Kidney tubule cell (primary cell): ENCODE results near the gene EPB41.
"Not testable (repeated sequence)": the region's sequence is repeated elsewhere in the genome, so short reads cannot be mapped to it uniquely, and the experiment has no call there.

Experiments
- DNase-seq: peaks from one replicate; pipeline ENCODE4 v3.0.0-alpha.2; 2018; ENCODE audit warnings: low spot score

Gene EPB41

DNA sequence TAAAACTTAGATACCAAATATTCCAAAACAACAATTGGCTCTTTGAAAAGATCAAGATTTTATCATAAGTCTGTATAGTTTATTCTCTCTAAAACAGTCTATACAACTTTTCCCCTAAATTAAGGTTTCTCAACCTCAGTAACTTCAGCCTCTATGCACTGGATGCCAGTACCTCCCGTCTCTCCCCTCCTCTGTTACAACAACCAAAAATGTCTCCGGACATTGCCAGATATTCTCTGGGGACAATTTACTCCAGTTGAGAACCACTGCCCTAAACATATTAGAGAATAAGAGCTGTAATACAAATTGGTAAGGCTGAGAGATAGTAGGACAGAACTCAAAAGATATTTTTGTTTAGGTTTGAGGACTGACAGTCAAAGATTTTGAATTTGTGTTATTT, 137.7 kb downstream of the EPB41 start:
- no peak for DNase-seq

DNA sequence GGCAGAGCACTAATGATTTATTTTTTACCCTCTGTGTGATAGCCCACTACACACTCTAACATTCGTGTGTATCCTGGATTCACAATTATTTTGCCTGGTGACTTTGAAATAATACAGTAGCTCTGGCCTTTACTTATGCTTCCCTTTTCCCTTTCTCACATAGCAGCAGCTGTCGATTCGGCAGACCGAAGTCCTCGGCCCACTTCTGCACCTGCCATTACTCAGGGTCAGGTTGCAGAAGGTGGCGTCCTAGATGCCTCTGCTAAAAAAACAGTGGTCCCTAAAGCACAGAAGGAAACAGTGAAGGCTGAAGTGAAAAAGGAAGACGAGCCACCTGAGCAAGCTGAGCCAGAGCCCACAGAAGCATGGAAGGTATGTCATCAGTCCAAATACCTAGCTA, 138.6 kb downstream of the EPB41 start:
- DNase-seq: no peak

DNA sequence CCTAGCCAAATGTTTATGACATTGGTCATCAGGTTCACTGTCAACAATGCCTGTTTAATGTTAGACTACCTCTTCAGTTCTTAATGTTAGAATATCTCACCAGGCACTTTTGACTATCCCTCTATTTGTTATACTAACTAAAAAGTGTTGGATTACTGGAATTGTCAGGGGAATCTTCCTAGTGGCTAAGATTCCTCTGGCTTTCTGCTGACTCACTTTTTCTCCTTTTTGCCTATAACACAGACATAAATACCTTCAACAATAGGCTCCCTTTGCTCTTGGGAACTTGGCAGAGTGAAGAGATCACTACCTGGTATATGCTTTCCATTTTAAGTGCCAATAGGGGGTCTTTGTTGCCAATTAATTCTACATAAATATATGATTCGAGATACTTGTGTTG, 140.8 kb downstream of the EPB41 start:
- DNase-seq: no peak

DNA sequence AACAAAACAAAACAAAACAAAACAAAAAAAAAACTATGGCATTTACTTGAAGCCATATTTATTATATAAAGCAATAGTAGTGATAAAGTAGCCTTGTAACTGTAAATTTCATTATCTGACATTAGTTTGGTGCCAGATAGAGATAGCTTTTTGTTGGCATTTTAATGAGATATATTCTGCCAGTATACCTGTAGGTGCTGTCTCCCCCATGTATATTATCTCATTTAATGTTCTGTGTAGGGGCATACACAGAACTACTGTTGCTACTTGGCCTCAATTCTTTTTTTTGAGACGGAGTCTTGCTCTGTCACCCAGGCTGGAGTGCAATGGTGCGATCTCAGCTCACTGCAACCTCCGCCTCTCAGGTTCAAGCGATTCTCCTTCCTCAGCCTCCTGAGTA, 141.9 kb downstream of the EPB41 start:
- DNase-seq: no peak

DNA sequence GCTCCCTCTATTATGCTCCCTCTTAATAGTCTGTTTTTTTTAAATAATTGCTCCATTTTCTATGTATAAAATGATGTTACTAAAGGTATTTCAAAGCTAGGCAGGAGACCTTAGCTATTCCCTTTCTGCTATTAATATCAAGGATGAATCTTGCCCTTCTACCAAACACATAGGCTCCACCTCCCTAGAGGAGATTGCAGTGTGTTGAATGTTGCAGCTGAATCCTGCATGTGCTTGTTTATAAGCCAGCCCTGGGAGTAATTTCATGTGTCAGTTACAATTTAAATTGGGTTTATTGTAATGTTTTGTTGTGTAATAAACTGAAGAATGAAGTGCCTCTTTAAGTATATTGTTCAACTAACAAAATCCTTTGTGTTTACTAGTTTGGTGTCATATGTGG, 143.3 kb downstream of the EPB41 start:
- DNase-seq: no peak

DNA sequence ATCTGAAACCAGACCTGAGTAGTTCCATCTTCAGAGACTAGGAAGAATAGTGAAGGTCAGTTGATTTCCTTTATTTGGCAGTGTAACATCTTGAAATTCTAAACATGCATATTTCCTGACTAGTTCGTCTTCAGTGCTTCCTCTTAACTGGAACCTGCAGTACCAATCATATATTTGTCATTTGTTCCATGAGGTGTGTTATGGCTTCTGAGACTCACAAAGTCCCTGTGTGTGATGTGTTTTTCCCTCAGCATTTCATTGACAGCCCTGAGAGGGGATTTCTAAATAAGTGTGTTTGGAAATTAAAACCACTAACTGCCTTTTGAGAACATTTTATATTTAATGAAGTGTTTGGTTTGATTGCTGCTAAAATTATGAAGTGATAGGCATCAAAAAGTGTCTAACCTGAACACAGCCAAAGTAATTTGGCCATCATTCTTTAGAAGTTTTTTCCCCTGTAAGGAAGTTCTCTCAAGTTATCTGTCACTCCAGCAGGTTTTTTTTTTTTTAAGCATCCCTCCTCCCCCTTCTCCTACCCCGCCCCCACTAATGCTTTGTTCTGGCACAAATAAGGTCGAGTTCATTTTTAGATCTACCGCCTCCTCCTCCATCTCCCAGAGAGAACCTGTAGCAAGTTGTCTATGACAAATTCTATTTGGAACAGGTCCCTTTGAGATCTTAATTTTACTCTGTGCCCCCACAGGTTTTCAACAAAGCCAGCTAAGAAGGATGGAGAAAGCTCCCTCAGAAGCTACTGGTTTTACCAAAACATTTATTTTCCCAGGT, 148.0 kb downstream of the EPB41 start:
- DNase-seq: no peak

DNA sequence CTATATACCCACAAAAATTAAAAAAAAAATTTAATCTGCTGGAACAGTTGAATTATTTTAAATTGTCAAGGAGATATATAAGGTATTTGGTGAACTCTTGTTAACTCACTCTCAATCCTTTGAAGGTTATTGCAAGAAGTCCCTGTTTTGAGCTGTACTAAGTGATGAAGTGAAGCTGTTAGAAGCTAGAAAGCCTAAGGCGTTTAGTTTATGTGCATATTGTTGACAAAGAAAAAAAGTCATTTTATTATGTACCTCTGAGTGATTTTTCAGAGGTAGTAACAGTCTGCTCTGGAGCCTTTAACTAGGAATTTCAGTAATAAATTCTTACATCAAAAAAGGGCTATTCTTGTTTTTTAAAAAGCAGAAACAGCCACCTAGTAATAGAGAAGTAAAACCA, 149.7 kb downstream of the EPB41 start:
- DNase-seq: no peak

DNA sequence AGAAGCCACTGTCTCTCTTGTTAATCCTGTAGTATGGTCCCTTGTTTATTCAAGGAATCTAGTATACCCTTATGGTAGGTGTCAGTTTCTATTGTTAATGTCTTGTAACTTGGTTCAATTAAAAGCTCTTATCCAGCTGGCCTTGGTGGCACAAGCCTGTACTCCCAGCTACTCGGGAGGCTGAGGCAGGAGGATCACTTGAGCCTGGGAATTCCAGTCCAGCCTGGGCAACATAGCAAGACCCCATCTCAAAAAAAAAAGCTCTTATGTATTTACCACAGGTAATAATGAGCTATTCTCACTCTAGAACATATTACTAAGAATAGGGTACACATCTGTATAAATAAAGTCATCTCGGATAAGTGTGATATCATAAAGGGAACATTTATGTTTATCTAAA, 162.8 kb downstream of the EPB41 start:
- no peak for DNase-seq

DNA sequence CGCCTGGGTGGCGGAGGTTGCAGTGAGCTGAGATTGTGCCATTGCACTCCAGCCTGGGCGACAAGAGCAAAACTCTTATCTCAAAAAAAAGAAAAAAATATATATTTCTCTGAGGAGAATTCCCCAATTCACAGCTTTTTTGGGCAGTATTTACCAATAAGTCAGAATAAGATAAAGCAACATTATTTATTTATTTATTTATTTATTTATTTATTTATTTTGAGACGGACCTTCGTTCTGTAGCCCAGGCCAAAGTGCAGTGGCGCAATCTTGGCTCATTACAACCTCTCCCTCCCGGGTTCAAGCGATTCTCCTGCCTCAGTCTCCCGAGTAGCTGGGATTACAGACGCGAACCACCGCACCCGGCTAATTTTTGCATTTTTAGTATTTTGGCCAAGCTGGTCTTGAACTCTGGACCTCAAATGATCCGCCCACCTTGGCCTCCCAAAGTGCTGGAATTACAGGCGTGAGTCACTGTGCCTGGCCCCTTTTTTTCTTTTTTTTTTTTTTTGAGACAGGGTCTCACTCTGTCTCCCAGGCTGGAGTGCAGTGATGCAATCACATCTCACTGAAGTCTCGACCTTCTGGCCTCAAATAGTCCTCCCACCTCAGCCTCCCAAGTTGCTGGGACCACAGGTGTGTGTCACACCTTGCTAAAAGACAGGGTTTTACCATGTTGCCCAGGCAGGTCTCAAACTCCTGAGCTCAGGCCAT, 165.7 kb downstream of the EPB41 start:
- not testable (repeated sequence) for DNase-seq

DNA sequence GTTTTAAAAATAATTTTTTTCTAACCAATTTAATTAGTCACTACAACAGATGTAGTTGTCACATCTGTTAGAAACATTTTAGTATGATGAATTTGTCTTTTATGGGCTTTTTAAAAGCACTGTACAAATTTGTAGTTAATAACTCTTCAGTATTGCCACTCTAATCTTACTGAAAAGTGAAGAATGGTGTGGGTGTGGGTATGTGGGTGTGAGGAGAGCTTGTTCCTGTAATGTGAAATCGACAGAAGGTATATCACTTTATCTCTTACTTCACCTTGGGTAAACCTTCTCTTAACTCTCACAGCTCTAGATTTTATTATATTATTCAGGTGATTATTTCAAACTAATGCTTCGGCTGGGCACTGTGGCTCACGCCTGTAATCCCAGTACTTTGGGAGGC, 166.8 kb downstream of the EPB41 start:
- no peak for DNase-seq

DNA sequence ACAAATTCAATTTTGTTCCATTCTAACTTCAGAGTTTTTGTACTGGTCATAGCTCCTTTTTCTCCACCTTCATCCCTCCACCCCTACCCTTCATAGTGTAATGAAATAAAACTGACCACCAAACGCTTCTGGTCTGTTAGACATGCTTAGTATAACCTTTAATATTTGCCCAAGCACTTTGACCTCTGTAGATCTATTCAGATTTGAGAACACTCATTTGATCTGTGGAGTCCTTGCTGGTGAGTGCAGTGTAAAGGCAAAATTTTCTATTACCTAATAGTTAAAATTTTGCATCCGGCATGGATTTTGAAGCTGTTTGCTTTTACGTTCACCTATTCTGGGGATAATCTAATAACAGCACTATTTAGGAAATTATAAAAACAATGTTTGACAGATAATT, 168.2 kb downstream of the EPB41 start:
- no peak for DNase-seq

DNA sequence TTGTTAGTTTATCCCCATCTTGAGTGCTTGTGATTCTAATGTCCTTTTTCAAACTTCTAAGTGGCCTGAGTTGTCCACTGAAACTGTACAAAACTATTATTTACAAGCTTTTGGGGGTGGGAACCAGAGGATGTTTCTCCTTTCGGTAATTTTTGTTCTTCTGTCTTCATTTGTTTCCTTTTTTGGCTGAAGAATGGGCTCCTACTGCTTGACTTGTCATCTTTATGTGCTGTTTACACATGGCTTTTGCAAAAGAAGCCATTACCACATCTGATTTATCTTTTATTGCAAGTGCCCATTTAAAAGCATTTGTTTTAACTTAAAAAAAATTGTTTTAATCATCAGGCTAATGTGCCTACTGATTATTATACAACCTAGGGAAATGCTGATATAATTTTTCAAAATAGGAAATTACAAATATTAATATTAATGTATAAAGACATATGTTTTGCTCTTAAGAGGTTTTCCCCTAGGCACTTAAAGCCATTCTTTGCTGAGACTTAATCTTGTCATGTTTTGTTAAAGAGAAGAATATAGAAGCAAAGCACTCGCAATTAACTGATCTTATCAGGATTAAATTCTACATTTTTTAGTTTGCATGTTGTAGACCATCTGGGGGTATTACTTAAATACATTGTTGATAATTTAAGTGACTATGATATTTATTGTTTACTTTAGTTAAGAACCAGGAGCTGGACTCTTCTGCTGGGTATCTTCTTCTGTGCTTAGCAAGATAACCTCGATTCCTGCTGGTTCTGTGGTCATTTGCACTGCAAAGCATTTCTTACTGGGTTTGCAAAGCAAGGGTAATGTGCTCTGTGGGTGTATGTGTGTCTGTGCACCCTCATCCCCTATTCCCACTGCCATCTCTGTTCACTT, 169.2 kb downstream of the EPB41 start:
- no peak for DNase-seq

DNA sequence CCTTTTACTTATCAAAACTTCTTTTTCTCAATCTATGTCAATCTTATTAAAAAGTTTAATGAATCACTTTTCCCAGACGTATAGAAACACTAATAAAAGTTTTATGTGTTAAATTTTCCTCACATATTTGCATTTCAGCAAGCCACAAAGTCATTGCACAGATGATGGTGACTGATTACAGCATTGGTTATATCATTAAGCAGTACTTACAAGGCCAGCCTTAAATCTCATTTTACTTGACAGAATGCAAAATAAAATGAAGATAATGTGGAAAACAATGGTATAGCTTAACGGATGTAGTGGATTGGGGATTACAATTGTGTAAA, 169.8 kb downstream of the EPB41 start:
- no peak for DNase-seq

DNA sequence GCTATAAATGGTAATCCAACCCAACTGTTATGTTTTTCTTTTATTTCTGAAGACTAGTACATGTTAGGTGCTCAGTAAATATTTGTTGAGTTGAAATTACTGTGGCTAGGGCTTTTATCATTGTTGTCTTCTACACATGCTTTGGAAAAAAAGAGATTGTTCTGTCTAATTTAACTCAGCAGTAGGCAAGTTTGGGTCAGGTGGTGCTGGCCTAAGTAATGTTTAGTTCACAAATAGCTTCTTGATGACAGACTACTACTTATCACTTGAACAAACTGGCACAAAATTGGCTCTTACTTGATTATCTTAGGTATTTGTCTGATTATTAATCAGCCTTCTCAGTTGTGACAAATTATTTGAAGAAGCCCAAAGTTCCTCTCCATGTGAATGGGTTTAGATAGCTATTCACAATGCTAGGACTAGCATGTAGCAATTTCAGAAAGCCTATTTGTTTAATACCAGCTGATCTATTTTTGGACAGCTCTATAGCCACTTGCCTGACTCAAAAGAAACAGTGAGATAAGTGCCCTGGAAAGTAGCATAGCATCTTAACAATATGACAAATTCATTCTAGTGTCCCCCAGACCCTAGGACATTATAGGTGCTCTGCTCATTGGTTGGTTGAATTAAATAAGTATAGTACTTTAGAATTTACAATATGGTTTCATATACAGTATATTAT, 176.7 kb downstream of the EPB41 start:
- DNase-seq: no peak

DNA sequence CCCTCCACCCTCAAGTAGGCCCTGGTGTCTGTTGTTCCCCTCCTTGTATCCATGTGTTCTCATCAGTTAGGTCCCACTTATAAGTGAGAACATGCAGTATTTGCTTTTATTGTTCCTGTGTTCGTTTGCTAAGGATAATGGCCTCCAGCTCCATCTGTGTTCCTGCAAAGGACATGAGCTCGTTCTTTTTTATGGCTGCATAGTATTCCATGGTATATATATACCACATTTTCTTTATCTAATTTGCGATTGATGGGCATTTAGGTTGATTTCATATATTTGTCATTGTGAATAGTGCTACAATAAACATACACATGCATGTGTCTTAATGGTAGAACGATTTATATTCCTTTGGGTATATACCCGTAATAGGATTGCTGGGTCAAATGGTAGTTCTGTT, 178.3 kb downstream of the EPB41 start:
- not testable (repeated sequence) for DNase-seq

DNA sequence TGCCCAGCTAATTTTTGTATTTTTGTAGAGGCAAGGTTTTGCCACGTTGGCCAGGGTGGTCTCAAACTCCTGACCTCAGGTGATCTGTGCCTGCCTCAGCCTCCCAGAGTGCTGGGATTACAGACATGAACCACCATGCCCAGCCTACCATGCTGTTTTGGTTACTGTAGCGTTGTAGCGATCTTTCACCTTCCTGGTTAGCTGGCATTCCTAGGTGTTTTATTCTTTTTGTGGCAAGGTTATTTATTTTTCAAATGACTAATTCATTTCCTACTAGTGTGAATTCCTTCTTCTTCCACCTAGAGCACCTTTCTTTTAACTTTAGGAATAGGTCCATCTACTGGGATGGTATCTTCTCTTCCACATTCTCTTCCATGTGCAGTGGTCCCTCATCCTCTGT, 180.1 kb downstream of the EPB41 start:
- peak; percentile 79 for DNase-seq

DNA sequence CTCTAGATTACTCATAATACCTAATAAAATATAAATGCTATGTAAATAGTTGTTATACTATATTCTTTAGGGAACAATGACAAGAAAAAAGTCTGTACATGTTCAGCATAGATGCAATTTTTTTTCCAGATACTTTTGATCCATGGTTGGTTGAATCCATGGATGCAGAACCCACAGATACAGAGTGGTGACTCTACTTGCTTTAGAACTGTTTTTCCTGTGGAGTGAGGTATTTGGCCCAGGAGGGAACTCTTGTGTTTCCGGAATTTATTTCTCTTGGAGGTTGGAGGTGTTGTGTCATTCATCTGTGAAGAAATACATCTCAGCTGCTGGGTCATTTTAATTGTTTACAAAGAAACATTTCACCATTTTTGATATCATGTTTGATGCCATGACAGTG, 180.6 kb downstream of the EPB41 start:
- DNase-seq: peak; percentile 45

DNA sequence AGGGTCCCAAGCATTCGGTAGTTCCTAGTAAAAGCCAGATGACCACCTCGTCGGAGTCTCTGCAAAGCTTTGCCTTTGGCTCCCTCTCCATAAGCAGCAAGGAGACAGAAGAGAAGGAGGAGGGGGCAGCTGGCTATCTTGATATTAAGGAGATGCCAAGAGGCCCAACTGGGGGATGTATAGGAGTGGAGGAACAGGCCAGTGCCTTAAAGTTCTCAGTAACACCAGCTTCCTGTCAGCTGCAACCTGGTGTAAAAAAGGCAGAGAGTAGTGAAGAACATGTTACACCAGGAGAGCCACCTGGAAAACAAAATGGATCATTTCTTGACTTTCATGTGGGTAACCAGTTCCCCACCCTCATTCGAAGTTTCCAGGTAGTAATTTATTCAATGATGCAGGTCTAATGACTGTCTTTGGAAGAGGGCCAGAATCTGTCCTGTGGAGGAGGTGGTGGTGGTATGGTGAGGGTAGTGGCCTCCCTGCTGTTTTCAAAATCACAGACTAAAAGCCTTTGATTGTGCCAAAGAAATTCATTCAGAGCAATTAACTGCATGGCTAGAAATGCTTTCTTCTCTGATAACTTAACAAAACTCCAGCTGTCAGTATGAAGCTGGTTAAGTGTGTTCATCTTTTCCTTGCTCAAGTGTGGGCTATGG, 182.0 kb downstream of the EPB41 start:
- peak; percentile 32 for DNase-seq

DNA sequence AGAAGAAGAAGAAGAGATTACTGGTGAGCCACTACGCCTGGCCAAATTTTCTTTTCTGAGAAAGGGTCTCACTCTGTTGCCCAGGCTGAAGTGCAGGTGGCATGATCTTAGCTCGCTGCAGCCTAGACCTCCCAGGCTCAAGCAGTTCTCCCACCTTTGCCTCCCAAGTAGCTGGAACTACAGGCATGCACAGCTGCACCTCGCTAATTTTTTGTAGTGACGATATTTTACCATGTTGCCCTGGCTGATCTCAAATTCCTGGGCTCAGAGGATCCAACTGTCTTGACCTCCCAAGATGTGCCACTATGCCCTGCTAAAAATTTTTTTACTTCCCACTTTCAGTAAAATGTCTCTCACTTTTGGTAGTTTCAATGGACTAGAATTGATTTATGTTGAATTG, 184.9 kb downstream of the EPB41 start:
- no peak for DNase-seq

DNA sequence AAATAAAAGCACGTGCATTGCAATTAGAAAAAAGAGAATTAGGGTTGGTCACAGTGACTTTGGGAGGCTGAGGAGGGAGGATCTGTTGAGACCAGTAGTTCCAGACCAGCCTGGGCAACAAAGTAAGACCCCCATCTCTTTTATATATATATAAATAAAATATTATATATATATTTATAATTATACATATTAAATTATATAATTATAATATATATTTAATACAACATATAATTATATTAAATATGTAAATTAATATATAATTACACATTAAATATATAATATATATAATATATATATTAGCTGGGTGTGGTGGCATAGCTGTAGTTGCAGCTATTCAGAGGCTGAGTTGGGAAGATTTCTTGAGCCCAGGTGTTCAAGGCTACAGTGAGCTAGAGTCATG, 186.1 kb downstream of the EPB41 start:
- no peak for DNase-seq

DNA sequence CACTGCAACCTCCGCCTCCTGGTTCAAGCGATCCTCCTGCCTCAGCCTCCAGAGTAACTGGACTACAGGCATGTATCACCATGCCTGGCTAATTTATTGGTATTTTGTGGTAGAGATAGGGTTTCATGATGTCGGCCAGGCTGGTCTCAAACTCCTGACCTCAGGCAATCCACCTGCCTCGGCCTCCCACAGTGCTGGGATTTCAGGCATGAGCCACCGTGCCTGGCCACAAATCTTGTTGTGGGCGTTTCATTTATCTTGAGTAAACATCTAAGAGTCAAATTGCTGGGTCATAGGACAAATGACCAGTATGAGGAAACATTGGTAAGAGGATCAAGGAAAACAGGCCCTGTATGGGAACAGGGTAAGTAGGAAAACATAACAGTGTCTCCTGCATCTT, 191.5 kb downstream of the EPB41 start:
- peak; percentile 44 for DNase-seq

DNA sequence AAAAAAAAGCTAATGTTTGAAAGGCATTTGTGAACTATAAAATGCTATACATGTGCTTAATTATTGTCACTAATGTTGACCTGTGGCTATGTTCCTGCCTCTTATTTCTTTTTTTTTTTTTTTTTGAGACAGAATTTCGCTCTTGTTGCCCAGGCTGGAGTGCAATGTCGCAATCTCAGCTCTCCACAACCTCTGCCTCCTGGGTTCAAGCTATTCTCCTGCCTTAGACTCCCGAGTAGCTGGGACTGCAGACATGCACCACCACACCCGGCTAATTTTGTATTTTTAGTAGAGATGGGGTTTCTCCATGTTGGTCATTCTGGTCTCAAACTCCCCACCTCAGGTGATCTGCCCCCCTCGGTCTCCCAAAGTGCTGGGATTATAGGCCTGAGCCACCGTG, 193.7 kb downstream of the EPB41 start:
- DNase-seq: not testable (repeated sequence)
